GM19438 (cell line): ENCODE data around the gene HELT.

Experiments used
- ATAC-seq: cut with Tn5 transposase; IDR thresholded peaks from one replicate; pipeline ENCODE4 v1.9.1; 2021; ENCODE audit warnings: low read depth; ENCODE audit not compliant: unreplicated experiment

Gene HELT

DNA sequence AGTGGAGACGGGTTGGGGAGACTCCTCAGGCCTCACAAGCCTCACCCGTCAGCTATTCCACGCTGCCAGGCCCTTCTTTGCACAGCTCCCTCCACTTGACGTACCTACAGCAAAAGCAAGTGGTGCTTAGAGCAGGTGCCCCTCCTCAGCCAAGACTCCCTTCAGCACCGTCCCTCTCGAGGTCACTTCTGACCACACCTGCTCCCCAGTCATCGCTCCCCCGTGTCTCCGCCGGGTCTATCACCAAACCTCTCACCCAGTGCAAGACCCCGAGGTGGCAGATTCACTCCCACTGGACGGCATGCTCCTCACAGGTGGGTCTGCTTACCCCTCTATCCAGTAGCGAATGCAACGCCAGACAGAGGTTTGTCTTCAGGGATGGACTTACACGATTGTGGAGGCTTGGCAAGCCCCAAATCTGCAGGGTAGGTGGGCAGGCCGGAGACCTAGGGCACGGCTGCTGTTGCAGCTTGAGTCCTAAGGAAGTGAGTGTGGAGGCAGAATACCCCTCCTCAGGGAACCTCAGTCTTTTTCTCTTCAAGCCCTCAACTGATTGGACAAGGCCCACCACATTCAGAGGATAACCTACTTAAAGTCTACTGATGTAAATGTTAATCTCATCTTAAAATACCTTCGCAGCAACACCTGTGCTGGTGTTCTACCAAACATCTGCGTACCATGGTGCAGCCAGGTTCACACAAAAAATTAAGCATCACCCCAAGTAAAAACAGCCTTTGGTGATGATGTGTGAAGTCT lies 14.5 kb upstream of the HELT start:
- no peak for ATAC-seq

DNA sequence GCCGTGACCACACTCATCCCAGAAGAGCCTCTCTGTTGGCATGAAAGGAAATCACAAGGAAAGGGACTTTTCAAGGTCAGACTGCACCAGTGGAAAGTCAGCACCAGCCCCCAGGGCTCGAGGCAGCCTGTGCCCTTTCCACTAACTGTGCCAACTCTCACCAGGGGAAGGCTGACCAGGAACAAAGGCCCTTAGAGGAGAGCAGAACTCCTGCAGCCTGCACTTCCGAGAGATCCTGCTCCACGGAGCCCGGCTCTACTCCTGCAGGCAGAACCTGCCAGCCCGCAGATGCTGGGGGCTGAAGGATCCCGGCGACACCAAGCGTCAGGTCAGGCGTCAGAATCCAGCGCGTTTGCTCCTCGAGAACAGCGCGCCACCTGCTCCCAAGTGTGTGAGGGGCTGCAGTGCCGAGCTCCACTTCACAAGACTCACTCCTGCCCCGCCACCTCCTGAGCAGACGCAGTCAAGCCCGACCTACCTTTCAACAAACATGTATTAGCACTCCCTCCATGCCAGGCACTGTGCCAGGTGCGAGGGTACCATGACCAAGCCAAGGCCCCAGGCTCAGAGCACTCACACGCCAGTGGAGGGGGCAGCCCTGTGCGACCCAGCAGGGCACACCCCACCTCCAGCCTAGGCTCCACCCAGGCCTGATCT lies 13.6 kb upstream of the HELT start:
- ATAC-seq, result peak; percentile 51

GRCh38 chr4:185005219-185005819 lies 13.0 kb upstream of the HELT start:
- ATAC-seq, result peak; percentile 92

DNA sequence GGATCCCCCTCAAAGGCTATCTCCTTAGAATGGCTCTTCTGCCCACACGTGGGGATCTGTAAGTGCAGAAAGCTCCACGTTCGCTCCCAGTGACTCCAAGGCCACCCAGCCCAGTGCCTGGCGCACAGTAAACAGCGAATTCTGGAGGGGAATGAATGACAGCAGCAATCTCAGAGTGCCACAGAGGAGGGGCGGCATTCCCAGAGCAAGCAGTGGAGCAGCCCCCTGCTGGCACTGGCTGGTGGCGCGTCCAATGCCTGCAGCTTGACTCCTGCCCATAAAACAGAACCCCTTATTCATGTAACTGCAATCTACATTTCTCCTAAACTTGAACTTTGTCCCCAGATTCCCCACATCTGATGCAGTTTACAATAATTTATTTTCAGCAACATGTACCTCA lies 6.9 kb upstream of the HELT start:
- no peak for ATAC-seq

DNA sequence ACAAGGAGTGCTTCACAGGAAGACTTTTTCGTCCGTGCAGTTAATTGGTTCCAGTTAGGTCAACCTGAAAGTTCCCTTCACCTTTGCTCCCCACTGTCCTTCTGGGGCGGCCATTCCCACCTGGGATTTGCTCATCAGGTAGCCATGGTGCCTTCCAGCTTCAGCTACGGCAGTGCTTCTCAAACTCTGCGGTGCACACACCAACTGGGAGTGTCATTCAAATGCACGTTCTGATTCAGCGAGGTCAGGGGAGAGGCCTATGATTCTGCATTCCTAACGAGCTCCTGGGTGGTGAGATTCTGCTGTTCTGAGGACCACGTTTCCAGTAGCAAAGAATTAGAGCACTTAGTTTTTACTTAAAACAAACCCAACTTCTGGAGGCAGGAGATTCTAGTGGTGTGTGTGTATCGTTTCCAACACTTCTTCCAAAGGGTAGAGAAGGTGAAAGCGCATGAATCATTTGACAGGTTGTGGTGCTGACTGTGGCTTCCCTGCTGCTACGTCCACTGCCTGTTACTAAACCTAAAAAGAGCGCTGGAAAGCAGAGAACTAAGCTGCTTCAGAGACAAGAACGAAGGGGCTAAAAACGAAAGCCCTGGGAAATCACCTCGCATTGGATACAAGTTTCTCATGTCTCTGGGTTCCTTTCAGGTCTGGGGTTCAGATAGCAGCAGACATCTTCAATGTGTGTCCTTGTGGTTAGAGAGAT lies 4.7 kb upstream of the HELT start:
- ATAC-seq, result no peak

GRCh38 chr4:185015108-185015507 lies 3.2 kb upstream of the HELT start:
- ATAC-seq, result no peak

GRCh38 chr4:185016101-185016940 lies 2.0 kb upstream of the HELT start:
- no peak for ATAC-seq

- ATAC-seq, result no peak
Observed at GRCh38 chr4:185016946-185017758, 1.1 kb upstream of the HELT start.

DNA sequence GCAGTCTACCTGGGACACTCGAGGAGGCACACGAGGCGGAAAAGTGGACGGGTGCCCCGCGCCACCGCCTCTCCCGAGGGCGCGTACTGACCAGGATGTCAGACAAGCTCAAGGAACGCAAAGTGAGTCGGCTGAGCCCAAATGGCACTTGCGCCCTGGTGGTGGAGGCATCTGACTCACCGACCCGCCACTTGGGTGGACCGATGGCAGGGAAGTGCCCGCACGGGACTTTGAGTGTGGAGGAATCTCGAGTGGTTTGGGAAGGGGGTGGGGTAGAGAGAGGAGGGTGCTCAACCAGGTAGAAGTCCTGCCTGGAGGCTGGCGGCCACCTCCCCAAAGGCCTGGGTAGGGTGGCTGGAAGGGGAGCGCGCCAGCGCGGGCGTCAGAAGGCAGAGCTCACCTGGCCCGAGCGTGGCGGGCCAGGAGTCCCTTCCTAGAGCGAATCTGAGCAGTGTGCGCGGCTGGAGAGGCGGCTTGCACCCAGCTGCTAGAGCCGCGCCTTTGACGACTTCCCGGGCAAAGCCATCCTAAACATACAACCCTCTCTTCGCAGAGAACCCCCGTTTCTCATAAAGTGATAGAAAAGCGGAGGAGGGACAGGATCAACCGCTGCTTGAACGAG lies 655 bp downstream of the HELT start:
- no peak for ATAC-seq

- no peak for ATAC-seq
Observed at GRCh38 chr4:185019456-185020292, 1.4 kb downstream of the HELT start.

- ATAC-seq, result no peak
Observed at GRCh38 chr4:185020293-185020808, 2.1 kb downstream of the HELT start.

DNA sequence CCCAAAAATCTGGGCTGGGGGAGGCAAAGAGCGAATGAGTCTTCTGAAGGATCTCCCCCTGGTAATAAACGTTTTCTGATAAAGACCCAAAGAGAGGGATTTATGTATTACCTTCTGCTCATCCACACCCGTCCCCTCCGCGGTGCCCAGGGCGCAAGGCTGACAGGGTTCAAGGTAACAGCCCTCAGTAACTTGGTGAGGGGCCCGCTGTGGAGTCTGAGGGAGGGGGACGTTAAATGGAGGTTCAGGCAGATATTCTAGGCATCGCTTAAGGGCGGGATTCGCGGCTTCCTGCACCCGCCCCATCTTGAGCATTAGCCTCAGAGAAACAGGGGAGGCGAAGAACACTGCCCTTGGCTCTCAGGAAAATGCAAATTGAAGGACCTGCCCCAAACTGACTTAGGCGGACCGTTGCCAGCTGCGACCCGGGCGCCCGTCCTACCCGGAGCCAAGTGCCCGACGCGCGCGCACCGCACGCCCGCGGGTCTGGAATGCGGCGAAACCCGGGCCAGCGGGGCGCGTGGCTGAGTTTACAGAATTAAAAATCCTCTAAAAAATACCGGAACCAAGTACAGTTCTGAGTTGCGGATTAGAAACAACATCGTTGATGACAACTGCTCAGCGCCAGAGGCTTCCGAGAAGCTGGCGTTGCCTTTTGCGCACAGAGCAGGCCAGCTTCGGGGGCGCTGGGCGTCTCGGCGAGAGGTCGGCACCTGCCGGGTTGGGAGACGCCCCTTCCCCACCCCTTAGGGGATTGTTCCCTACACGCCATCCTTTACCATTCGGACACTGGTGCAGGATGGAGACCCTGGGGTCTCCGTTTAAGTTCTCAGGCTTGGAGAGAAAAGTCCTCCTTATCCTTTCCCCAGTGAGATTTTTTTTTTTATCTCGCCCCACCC lies 2.8 kb downstream of the HELT start:
- no peak for ATAC-seq

DNA sequence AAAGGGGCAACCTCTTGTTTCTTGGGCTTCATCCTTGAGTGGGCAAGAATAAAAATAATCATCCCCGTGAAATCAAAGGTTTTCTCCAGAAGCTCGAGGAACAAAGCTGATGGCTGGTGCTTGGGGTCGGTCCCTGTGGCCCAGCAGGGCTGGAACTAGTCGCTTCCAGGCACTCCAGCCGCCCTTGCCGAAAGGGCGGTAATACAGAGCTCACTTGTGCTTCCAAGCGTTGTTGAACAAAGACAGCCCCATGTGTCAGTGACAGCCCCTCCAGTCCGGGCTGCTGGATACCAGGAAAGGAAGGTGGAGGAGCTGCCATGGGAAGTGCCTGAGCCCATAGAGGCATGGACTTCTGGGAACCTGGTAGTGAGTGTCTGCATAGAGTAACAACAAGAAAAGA lies 5.2 kb downstream of the HELT start:
- no peak for ATAC-seq

- no peak for ATAC-seq
Observed at GRCh38 chr4:185028625-185029024, 10.3 kb downstream of the HELT start.

DNA sequence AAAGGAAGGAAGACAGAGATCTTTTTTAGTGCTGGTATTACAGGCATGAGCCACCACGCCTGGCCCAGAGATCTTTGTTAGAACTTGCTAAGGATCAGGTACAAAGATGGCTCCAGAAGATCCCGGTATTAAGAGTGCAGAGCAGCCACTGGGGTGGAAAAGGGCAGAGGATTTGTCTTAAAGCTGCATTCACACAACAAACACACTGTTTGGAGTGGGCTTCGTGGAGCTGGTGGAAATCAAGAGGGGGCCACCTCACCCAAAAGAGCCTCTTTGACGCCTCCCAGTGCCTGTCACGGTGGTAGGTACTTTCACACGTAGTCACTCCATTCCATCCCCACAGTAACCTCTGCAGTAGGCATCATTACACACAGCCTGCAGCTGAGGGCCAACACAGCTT lies 13.3 kb downstream of the HELT start:
- no peak for ATAC-seq

GRCh38 chr4:185033072-185033471 lies 14.8 kb downstream of the HELT start:
- ATAC-seq, result no peak

- ATAC-seq, result no peak
Observed at GRCh38 chr4:185033950-185034349, 15.7 kb downstream of the HELT start.
